Hematopoietic multipotent progenitor cell treated with erythropoietin and hydrocortisone succinate and interleukin-3 and kit ligand, for 8 days (in vitro differentiated cells): ENCODE measurements around the gene ZNF776.
"Not testable (repeated sequence)": the region's sequence is repeated elsewhere in the genome, so short reads cannot be mapped to it uniquely, and the experiment has no call there.

Source experiments
- DNase-seq: peaks from one replicate; pipeline ENCODE4 v3.0.0-alpha.2; 2015

ZNF776 gene

GRCh38 chr19:57746580-57747471 is at the start of gene ZNF776:
ZNF776 (plus strand) TSS chr19:57746815; CDS start chr19:57747059, 244 bp downstream.
- peak; percentile 97 for DNase-seq

GRCh38 chr19:57701625-57702024 is 45.0 kb upstream of the ZNF776 start:
- DNase-seq = no peak

- no peak for DNase-seq
Observed at GRCh38 chr19:57706346-57706745, 40.3 kb upstream of the ZNF776 start.

GRCh38 chr19:57708641-57709361 is 37.8 kb upstream of the ZNF776 start, which contains the start of gene ZNF154:
ZNF154 (minus strand) TSS chr19:57709204; CDS start chr19:57708971, 233 bp downstream.
- peak; percentile 56 for DNase-seq

GRCh38 chr19:57709616-57710015 is 37.0 kb upstream of the ZNF776 start:
- DNase-seq = no peak

GRCh38 chr19:57712222-57712621 is 34.4 kb upstream of the ZNF776 start:
- peak; percentile 60 for DNase-seq

GRCh38 chr19:57719424-57719823 is 27.2 kb upstream of the ZNF776 start:
- no peak for DNase-seq

- DNase-seq = no peak
Observed at GRCh38 chr19:57719901-57720519, 26.6 kb upstream of the ZNF776 start.

- no peak for DNase-seq
Observed at GRCh38 chr19:57720878-57721277, 25.7 kb upstream of the ZNF776 start.

- peak; percentile 38 for DNase-seq
Observed at GRCh38 chr19:57738320-57738719, 8.3 kb upstream of the ZNF776 start.

- DNase-seq = not testable (repeated sequence)
Observed at GRCh38 chr19:57738770-57739169, 7.8 kb upstream of the ZNF776 start.

- DNase-seq = peak; percentile 46
Observed at GRCh38 chr19:57747472-57747807, 825 bp downstream of the ZNF776 start.

GRCh38 chr19:57748029-57748428 is 1.4 kb downstream of the ZNF776 start:
- no peak for DNase-seq

GRCh38 chr19:57754091-57754673 is 7.6 kb downstream of the ZNF776 start:
- no peak for DNase-seq

- DNase-seq = no peak
Observed at GRCh38 chr19:57755031-57755430, 8.4 kb downstream of the ZNF776 start.

- DNase-seq = no peak
Observed at GRCh38 chr19:57757941-57758340, 11.3 kb downstream of the ZNF776 start.

- no peak for DNase-seq
Observed at GRCh38 chr19:57759096-57759495, 12.5 kb downstream of the ZNF776 start.

GRCh38 chr19:57769345-57770131 is 22.9 kb downstream of the ZNF776 start, which contains the start of gene ZNF586:
ZNF586 (plus strand) TSS chr19:57769676; CDS start chr19:57769843, 167 bp downstream.
- peak; percentile 96 for DNase-seq

GRCh38 chr19:57771417-57771816 is 24.8 kb downstream of the ZNF776 start:
- no peak for DNase-seq

- no peak for DNase-seq
Observed at GRCh38 chr19:57773488-57773887, 26.9 kb downstream of the ZNF776 start.

- no peak for DNase-seq
Observed at GRCh38 chr19:57776764-57777296, 30.2 kb downstream of the ZNF776 start.

GRCh38 chr19:57778336-57778735 is 31.7 kb downstream of the ZNF776 start:
- DNase-seq = no peak
